GM19023 (cell line): ENCODE data around the gene UBXN10.
"Not testable (repeated sequence)": the region's sequence is repeated elsewhere in the genome, so short reads cannot be mapped to it uniquely, and the experiment has no call there.

ENCODE experiments used
- ATAC-seq: cut with Tn5 transposase; IDR thresholded peaks from one replicate; pipeline ENCODE4 v1.9.1; 2021; ENCODE audit warnings: mild to moderate bottlenecking, moderate library complexity; ENCODE audit not compliant: unreplicated experiment

UBXN10 gene

GRCh38 chr1:20199403-20199802, 13.5 kb downstream of the UBXN10 start:
- no peak for ATAC-seq

DNA sequence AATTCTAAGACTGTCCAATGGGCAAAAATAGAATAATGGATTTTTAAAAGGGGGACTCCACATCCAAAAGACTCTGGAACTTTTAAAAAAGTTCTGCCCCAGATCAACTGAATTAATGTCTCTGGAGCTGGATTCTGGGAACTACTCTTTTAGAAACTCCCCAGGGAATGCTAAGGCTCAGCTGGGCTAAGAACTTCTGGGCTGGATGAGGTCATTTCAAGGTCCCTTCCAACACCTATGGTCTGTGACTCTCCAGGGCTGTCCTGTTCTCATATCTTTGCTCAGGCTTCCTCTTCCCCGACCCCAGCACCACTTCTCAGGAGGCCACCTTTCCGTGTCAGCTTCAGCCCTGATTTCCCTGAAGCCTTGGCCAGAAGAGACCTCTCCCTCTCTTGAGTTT, 13.9 kb downstream of the UBXN10 start:
- no peak for ATAC-seq

GRCh38 chr1:20200966-20201365, 15.1 kb downstream of the UBXN10 start:
- ATAC-seq = no peak

DNA sequence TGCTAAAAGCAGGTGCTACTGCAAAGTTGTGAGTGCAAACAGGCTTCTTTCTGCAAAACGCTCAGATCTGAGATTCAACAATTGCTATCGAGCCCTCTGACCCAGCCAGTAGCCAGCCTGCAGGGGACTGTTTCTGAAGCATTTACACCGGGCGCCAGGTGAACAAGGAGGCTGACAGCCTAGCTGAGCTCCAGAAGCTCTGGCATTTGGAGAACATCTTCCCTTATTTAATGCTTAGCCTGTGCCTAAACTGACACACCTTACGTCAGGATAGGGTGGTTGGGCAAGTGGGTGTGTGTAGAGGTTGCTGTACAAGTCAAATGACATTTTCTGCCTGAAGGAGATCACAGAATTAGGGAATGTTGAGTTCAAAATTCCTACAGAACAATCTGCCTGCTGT, 16.3 kb downstream of the UBXN10 start:
- ATAC-seq = no peak

- no peak for ATAC-seq
Measured at GRCh38 chr1:20207546-20207945, 21.6 kb downstream of the UBXN10 start.

GRCh38 chr1:20209471-20209870, 23.6 kb downstream of the UBXN10 start:
- no peak for ATAC-seq

DNA sequence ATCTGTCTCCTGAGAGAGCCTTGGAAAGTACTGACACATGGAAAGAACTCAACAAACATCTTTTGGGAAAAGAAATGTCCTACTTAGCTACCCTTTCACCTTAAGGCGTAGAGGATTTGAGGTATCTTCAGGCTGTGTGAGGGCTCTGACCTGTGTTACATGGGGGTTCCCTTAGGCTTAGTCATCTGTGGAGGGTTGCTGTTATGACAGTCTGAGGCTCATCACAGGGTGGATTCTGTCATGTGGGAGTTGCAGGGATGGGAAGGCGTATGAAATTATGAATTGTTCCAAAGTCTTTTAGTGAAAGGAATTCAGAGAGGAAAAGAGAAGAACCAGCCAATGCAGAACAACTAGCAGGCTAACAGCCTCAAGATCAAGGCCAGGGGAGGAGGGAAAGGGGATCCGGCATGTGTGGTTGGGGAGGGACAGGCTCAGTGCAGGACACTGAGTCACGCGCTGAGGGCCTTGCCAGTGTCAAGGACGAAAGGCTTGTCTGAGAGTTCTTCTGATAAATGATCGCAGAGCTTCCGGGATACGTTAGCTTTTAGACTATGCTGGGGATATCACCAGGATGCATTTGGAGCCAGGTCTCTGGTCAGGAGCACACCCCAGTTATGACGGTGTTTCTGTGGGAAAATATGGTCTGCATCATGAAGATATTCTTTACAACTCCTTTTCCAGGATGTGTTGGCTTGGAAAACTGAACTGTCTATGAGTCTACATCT, 25.0 kb downstream of the UBXN10 start:
- ATAC-seq = no peak

- ATAC-seq = no peak
Measured at GRCh38 chr1:20211511-20211931, 25.6 kb downstream of the UBXN10 start.

- ATAC-seq = no peak
Measured at GRCh38 chr1:20212085-20212684, 26.3 kb downstream of the UBXN10 start.

DNA sequence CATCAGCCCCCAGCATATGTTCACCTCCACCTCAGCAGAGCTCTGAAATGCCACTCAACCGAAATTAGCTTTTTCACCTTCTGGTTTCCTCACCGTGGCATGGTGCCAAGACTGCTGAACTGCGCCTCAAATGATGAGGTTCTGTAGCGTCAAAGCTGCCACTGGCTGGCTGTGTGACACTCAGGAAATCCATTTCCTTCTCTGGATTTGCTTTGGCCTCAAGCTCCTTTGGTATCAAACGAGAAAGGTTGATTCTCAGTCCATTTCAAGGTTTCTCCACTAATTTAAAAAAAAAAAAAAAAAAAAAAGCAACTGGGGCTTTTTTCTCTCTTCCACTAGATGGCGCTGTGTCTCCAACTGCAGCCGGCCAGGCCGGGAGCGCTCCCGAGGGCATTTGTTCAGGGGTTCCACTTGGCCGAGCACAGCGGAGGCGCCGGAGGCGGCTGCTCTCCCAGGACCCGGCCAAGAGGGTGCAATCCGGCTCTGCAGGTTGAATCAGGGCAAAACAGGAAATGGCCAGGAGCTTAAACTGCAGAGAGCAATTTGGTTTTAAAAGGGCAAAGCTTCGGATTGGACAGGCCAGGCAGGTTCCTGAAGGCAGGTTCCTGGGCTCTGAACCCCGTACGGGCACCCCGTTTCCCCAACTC, 26.9 kb downstream of the UBXN10 start:
- ATAC-seq = no peak

- ATAC-seq = no peak
Measured at GRCh38 chr1:20215716-20216115, 29.8 kb downstream of the UBXN10 start.

DNA sequence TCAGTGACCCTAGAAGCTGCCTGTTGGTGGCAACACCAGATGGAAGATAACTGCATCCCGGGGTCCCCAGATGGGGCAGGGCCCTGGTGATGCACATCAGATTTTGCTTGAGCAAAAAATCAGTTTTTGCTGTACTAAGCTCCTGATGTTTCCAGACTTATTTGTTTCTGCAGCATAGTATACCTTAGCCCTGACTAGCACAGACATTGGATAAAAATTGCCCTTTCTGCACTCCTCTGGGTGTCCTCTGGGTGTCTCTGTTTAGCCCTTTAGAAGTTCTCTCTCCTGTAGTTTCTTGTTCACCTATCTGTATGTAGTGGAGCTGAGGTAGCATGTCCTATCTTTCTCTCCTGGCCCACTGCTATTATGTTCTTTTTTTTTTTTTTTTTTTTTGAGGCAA, 30.7 kb downstream of the UBXN10 start:
- no peak for ATAC-seq

DNA sequence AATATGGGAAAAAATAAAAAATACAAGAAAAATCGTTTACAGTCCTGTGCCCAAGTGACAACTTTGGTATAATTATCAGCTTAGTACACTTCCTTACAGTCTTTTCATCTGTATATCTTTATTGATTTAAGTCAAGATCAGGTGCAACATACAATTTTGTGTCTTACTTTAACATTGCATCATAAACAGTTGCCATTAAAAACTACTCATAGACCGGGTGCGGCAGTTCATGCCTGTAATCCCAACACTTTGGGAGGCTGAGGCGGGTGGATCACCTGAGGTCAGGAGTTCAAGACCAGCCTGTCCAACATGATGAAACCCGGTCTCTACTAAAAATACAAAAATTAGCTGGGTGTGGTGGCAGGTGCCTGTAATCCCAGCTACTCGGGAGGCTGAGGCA, 33.2 kb downstream of the UBXN10 start:
- ATAC-seq = not testable (repeated sequence)

GRCh38 chr1:20220036-20220435, 34.1 kb downstream of the UBXN10 start:
- ATAC-seq = no peak

GRCh38 chr1:20223106-20223505, 37.2 kb downstream of the UBXN10 start:
- ATAC-seq = no peak

DNA sequence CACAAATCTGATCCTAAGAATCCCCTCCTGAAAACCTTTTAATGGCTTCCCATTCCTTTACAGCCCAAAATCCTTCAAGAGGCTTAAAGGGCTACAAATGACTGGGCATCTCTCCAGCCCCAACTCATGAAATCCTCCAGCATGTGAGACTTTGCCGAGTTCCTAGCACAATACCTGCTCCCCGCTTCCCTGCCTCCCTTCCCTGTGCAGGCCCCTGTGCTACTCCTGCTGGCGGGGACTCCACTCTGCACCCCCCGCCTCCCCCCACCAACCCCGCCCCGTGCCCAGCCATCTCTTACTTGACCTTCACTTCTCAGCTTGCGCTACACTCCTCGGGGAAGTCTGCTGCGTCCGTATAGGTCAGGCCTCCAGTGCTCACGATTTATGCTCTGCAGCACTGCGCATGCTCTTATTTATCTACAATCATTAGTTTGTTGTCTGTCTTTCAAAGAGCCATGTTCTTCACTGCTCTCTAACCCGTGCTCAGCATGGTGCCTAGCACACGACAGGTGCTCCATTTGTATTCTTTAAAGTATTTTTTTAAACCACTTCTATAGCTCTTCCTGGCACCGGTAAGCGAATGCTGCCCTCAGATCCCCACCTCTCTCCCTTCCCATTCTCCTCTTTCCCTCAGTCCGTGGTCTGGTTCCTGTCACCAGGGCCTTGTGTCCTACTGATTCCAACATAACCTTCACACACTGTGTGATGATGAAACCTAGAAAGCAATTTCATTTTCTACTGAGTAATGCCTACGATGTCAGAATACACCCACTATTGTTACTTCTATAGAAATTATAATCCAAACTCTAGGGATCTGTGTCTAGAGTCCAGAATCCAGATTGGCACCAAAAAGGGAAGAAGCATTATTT, 37.9 kb downstream of the UBXN10 start:
- no peak for ATAC-seq

DNA sequence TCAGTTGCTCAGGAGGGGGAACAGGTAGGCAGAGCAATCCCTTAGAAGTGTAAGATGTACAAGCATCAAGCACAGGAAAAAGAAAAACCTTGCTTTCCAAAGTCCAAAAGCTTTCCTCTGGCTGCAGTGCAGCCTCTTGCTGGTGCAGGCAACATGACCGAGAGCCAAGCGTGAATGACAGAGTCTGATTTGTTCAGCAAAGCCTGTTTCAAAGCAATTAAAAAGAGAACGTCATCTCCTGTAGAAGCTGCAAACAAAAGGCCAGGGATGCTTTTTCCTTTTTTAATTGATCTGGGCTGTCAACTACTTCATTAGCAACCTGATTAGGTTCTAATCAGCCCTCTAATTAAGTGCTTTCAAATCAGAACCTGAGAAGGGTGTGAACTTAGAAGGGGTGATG, 38.6 kb downstream of the UBXN10 start:
- ATAC-seq = no peak

GRCh38 chr1:20227704-20228103, 41.8 kb downstream of the UBXN10 start:
- ATAC-seq = no peak

DNA sequence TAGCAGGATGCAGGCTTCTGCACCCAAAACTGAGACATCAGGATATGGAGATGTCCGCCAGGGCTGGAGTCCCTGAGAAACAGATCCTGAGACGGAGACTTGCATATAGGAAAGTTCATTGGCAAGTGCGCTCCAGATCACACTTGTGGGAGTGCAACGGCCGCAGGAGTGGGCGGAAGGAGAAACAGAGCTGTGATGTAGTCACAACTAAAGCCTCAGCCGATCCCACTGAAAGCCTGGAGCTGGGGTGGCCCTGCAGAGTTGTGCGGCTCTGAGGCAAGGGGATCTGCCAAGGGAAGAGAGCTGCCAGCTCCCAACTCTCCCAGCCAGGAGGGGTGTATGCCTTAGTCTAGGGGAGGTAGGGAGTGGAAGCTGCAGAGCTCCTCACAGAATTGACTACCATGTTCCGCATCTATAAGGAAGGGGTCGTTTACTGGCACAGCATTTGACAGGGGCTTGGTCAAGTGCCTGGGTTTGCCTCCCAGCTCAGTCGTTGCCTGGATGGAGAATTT, 42.5 kb downstream of the UBXN10 start:
- ATAC-seq = no peak

- no peak for ATAC-seq
Measured at GRCh38 chr1:20229171-20229570, 43.3 kb downstream of the UBXN10 start.

GRCh38 chr1:20232564-20232963, 46.7 kb downstream of the UBXN10 start:
- not testable (repeated sequence) for ATAC-seq
